BLaER1 treated with 17β-estradiol and CSF1 and Interleukin-3, amounts not matched to agents 10 nM and 100 nM (cell line): ENCODE data around the gene NDUFS8.
A peak's percentile ranks its signal among the peaks of the same experiment; 100 is the strongest.

Experiments used
- H3K27ac ChIP-seq, 11 experiments: shearing (Covaris generic); formaldehyde crosslinking; 2 replicates each; pipeline ENCODE4 v1.8.1; 2022
- H3K27me3 ChIP-seq, 11 experiments: shearing (Covaris generic); formaldehyde crosslinking; 2 replicates each; pipeline ENCODE4 v1.8.1; 2022
- H3K36me3 ChIP-seq, 11 experiments: shearing (Covaris generic); formaldehyde crosslinking; 2 replicates each; pipeline ENCODE4 v1.8.1; 2022
- H3K4me1 ChIP-seq, 10 experiments: shearing (Covaris generic); formaldehyde crosslinking; 2 replicates each; pipeline ENCODE4 v1.8.1; 2022
- H3K4me2 ChIP-seq, 11 experiments: shearing (Covaris generic); formaldehyde crosslinking; 2 replicates each; pipeline ENCODE4 v1.8.1; 2022
- H3K4me3 ChIP-seq, 10 experiments: shearing (Covaris generic); formaldehyde crosslinking; 2 replicates each; pipeline ENCODE4 v1.8.1; 2022
- H3K9ac ChIP-seq, 11 experiments: shearing (Covaris generic); formaldehyde crosslinking; 2 replicates each; pipeline ENCODE4 v1.8.1; 2022
- H3K9me3 ChIP-seq, 11 experiments: shearing (Covaris generic); formaldehyde crosslinking; replicated peaks in 1 of 11; 2 replicates each; pipeline ENCODE4 v1.8.1; 2022
- H4K20me1 ChIP-seq, 11 experiments: shearing (Covaris generic); formaldehyde crosslinking; 2 replicates each; pipeline ENCODE4 v1.8.1; 2022
- Cebpa-rat ChIP-seq, 11 experiments: shearing (Covaris generic); IDR thresholded peaks; 2 replicates each; pipeline ENCODE4 v1.8.1; 2022

The NDUFS8 gene

DNA sequence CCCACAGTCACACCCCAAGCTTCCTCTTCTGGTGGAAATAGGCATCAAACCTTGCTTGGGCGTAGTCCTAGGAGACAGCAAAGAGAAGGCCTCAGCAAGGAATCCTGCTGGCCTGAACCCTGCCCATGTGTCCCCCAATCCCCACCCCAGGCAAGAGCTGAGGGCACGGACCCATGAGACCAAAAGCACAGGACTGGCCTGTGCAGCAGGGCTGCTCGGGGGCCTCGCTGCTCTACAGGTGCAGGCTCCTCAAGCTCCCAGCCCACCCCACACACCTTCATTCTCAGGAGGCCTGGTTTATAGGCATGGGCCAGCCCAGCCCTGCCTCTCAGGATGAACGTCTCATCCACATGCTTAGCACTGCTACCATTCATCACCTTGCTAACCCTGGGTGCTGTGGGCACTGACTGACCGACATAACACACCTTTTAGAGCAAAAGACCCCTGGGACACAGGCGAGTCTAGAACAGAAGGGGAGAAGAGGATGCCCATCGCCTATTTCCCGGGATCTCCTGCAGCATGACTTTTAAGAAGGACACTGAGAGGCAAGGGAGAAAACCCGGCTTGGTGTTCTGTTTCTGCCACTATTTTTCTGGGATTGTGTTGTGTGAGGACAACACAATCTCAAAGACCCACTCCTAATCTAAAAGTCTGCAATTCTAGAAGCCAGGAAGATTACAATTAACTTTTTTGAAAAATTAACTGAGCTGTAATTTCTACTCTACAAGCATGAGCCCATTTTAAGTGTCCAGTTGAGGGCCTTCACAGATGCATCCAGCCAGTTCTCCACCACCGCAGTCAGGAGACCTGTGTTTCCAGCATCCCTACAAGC lies 23.7 kb downstream of the NDUFS8 start:
- TF ChIP-seq Cebpa-rat (IDR thresholded peaks at IDR 0.05): no peak
- H3K9ac ChIP-seq: no peak overlapping the region; a peak in 1 of 22 replicates
- peak overlapping the region in 2 of 11 experiments; percentile 38 to 43; a peak in 1 of 22 replicates for H3K4me2 ChIP-seq
- H3K27ac ChIP-seq: no peak overlapping the region
- peaks cover 56 to 77% (median 66%) of the 10 kb centered on the region in 11 experiments for H3K36me3 ChIP-seq
- H3K4me3 ChIP-seq: no peak overlapping the region
- no peaks in the 10 kb centered on the region for H3K27me3 ChIP-seq
- H3K4me1 ChIP-seq: peaks cover 11 to 28% (median 17%) of the 10 kb centered on the region in 10 experiments; a peak in 18 of 20 replicates
- H4K20me1 ChIP-seq: peaks cover 9 to 61% (median 49%) of the 10 kb centered on the region in 11 experiments; a peak in 21 of 22 replicates
- no peaks in the 10 kb centered on the region for H3K9me3 ChIP-seq

DNA sequence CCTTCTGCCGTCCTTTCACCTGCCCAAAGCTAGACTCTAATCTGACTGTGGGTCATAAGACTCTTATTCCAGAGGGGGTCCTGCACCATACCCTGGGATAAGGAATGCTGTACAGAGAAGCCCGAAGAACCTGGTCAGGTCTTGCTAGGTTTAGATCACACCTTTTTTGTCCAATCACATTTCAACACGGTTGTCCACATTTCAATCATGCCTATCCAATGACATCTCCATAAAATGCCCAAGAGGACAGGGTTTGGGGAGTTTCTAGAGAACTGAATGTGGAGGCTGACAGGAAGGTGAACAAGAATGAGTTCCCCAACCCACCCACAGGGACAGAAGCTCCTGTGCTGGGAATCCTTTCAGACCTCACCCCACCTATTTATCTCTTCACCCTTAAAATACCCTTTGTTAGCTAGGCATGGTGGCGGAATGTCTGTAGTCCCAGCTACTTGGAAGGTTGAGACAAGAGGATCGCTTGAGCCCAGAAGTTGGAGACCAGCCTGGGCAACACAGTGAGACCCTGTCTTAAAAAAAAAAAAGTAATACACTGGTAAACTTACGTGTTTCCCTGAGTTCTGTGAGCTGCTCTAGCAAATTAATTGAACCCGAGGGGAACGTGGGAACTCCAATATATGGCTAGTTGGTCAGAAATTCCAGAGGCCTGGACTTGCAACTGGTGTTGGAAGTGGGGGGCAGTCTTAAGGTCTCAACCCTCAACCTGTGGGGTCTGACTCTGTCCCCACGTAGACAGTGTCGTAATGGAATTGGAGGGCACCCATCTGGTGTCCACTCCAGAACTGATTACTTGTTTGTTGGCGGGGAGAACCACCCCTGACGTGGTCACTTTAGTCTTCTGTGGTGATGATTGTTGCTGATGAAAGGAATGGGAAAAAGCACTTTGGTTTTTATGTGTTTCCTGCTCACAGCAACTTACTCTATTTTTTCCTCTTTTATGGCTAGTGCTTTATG lies 26.1 kb downstream of the NDUFS8 start:
- Histone ChIP-seq H4K20me1 (peaks cover 9 to 37% (median 25%) of the 10 kb centered on the region in 11 experiments; a peak in 20 of 22 replicates), H3K4me3 (no peak overlapping the region), H3K36me3 (peaks cover 47 to 77% (median 63%) of the 10 kb centered on the region in 11 experiments), H3K9me3 (no peaks in the 10 kb centered on the region), H3K27ac (no peak overlapping the region), H3K4me1 (peaks cover 1 to 30% (median 16%) of the 10 kb centered on the region in 10 experiments; a peak in 16 of 20 replicates), H3K4me2 (no peak overlapping the region), H3K9ac (no peak overlapping the region), H3K27me3 (no peaks in the 10 kb centered on the region)
- TF ChIP-seq Cebpa-rat (IDR thresholded peaks at IDR 0.05): no peak

DNA sequence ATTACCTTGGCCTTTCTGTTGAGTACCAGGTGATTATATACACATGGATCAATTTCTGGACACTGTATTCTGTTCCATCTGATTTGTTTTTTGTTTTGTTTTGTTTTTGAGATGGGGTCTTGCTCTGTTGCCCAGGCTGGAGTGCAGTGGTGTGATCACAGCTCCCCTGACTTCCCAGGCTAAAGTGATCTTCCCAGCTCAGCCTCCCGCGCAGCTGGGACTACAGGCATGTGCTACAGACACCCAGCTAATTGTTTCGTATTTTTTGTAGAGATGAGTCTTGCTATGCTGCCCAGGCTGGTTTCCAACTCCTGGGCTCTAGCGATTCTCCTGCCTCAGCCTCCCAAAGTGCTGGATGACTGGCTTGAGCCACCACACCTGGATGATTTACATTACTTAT lies 27.3 kb downstream of the NDUFS8 start:
- Histone ChIP-seq H3K4me2 (no peak overlapping the region), H3K9ac (no peak overlapping the region), H3K36me3 (peaks cover 47 to 77% (median 63%) of the 10 kb centered on the region in 11 experiments), H3K4me3 (no peak overlapping the region), H3K4me1 (peaks cover 0 to 25% (median 13%) of the 10 kb centered on the region in 10 experiments; a peak in 13 of 20 replicates), H3K27ac (no peak overlapping the region), H3K9me3 (no peaks in the 10 kb centered on the region), H3K27me3 (no peaks in the 10 kb centered on the region), H4K20me1 (peaks cover 5 to 25% (median 13%) of the 10 kb centered on the region in 11 experiments; a peak in 19 of 22 replicates)
- TF ChIP-seq Cebpa-rat (IDR thresholded peaks at IDR 0.05): no peak

DNA sequence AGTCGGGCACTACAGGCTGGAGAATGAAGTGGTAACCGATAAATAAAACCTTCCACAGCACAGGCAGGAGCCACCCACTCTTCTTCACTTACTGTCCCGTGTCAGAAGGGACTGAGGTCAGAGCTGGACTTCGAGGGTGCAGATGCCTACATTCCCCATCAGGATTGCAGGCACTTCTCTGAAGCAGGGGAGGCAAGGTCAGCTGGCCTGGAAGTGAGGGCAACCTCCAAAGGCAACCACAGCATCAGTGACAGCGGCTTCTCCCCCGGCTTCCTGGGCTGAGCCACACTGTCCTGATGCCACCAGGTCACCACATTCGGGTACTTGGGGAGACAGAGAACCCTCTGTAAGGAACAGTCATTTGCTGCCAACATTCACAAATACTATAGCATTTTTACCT lies 31.0 kb downstream of the NDUFS8 start:
- Histone ChIP-seq H3K27ac (no peak overlapping the region), H3K9ac (no peak overlapping the region), H3K4me1 (peaks cover 4 to 34% (median 14%) of the 10 kb centered on the region in 10 experiments; a peak in 16 of 20 replicates), H4K20me1 (peaks cover 0 to 9% (median 0%) of the 10 kb centered on the region in 11 experiments; a peak in 2 of 22 replicates), H3K4me2 (no peak overlapping the region), H3K4me3 (no peak overlapping the region), H3K27me3 (no peaks in the 10 kb centered on the region), H3K9me3 (no peaks in the 10 kb centered on the region), H3K36me3 (peaks cover 71 to 99% (median 81%) of the 10 kb centered on the region in 11 experiments)
- TF ChIP-seq Cebpa-rat (IDR thresholded peaks at IDR 0.05): no peak

DNA sequence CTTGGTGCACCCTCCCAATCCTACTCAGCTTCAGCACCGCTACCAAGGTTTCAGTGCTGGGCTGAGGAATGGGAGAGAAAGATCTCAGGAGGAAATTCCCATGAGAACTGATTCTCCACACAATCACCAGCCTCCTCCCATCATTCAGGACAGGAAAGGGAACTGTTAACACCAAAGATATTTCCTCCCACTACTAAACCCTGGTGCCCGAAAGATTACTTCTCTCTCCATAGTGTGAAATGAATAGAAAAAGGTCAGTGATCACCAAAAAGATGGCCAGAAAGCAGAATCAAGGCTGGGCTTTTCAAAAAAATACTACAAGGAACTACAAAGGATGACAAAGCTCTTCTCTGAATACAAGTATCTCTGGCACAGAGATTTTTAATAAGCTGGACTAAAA lies 34.4 kb downstream of the NDUFS8 start:
- Histone ChIP-seq H3K4me1 (peaks cover 4 to 36% (median 13%) of the 10 kb centered on the region in 10 experiments; a peak in 16 of 20 replicates), H3K4me2 (peak overlapping the region in 3 of 11 experiments; percentile 55 to 74 (median 60); a peak in 7 of 22 replicates), H3K27me3 (no peaks in the 10 kb centered on the region), H3K9me3 (no peaks in the 10 kb centered on the region), H3K9ac (no peak overlapping the region; a peak in 1 of 22 replicates), H3K27ac (peak overlapping the region in 2 of 11 experiments; percentile 13 to 48; a peak in 4 of 22 replicates), H3K36me3 (peaks cover 84 to 100% (median 98%) of the 10 kb centered on the region in 11 experiments), H4K20me1 (peaks cover 0 to 16% (median 0%) of the 10 kb centered on the region in 11 experiments; a peak in 3 of 22 replicates), H3K4me3 (no peak overlapping the region)
- TF ChIP-seq Cebpa-rat (IDR thresholded peaks at IDR 0.05): no peak

DNA sequence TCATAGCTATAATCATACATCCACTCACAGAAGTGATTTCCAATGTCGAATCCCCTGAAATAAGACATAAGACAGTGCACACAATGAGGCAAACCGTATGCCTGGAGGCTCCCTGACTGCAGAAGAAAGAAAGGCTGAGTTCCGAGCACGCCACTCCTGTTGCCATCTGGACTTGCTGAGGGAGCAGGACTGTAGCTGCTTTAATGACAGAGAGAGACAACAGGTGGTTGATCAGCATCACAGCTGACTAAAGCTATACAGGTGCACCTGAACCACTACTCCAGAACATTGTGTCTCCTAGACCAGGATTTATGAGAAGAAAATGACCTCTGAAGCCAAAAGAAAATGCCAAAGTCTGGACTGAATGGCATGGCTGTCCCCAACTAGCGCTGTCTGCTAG lies 35.4 kb downstream of the NDUFS8 start:
- Histone ChIP-seq H3K9me3 (no peaks in the 10 kb centered on the region), H4K20me1 (peaks cover 0 to 16% (median 0%) of the 10 kb centered on the region in 11 experiments; a peak in 3 of 22 replicates), H3K27ac (no peak overlapping the region), H3K27me3 (no peaks in the 10 kb centered on the region), H3K4me2 (peak overlapping the region in 3 of 11 experiments; percentile 55 to 74 (median 60); a peak in 6 of 22 replicates), H3K9ac (no peak overlapping the region; a peak in 1 of 22 replicates), H3K36me3 (peaks cover 86 to 100% (median 99%) of the 10 kb centered on the region in 11 experiments), H3K4me3 (no peak overlapping the region), H3K4me1 (peaks cover 0 to 36% (median 10%) of the 10 kb centered on the region in 10 experiments; a peak in 14 of 20 replicates)
- TF ChIP-seq Cebpa-rat (IDR thresholded peaks at IDR 0.05): no peak

DNA sequence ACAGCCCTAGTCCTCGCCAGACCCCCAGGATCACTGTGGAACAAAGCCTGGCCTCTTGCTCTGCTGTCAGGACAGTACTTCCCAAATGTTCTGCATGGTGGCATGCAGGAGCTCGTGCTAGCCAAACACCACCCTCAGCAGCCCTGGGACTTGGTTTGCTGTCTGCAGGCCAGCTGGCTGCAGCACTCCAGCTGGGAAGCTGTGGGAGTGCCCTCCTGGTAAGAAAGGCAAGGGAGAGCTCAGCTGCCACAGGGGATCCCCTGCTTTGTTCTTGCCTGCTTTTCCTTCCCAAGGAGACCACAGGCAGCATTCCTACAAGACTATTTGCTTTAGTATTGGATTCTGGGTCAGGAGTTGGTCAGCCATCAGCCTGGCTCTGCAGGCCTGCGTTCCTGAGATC lies 36.3 kb downstream of the NDUFS8 start:
- no peaks in the 10 kb centered on the region for H3K9me3 ChIP-seq
- no peak overlapping the region for H3K4me3 ChIP-seq
- no peak for TF ChIP-seq Cebpa-rat (IDR thresholded peaks at IDR 0.05)
- H3K27ac ChIP-seq: no peak overlapping the region
- peaks cover 7 to 44% (median 17%) of the 10 kb centered on the region in 10 experiments; a peak in 19 of 20 replicates for H3K4me1 ChIP-seq
- H3K36me3 ChIP-seq: peaks cover 85 to 100% (median 99%) of the 10 kb centered on the region in 11 experiments
- H3K27me3 ChIP-seq: no peaks in the 10 kb centered on the region
- H4K20me1 ChIP-seq: peaks cover 0 to 18% (median 4%) of the 10 kb centered on the region in 11 experiments; a peak in 6 of 22 replicates
- no peak overlapping the region for H3K4me2 ChIP-seq
- H3K9ac ChIP-seq: no peak overlapping the region

DNA sequence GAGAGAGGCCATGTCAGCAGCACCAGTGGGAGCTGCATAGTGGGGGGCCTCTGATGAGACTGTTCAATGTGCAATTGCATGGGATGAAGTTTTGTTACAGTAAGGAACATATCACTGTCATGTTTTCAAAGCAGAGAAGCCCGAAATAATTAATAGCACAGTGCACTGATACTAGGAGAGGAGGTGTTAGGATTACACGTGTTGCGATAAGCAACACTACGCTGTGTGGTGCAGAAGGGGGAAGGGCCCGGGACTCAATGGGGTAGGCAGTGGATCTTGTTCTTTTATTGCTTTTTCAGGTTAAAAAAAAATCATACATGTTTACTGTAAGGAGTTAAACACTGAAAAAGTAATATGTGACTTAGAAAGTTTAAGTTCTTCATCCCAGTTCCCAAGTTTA lies 37.5 kb downstream of the NDUFS8 start:
- Histone ChIP-seq H4K20me1 (peaks cover 0 to 26% (median 4%) of the 10 kb centered on the region in 11 experiments; a peak in 6 of 22 replicates), H3K36me3 (peaks cover 85 to 99% (median 99%) of the 10 kb centered on the region in 11 experiments), H3K4me1 (peaks cover 9 to 46% (median 19%) of the 10 kb centered on the region in 10 experiments; a peak in 19 of 20 replicates), H3K4me2 (no peak overlapping the region), H3K27ac (no peak overlapping the region), H3K9ac (no peak overlapping the region), H3K9me3 (no peaks in the 10 kb centered on the region), H3K4me3 (no peak overlapping the region), H3K27me3 (no peaks in the 10 kb centered on the region)
- no peak for TF ChIP-seq Cebpa-rat (IDR thresholded peaks at IDR 0.05)
